C4-2B (cell line): ENCODE results near the gene EVC.

Source experiments
- ZFX ChIP-seq: fragments of 450-650 bp; IDR thresholded peaks from 2 replicates; pipeline ENCODE4 v1.6.1; 2017
- TF ChIP-seq, protein P1 (sequence below): fragments of 450-650 bp; conservative IDR thresholded peaks from 2 replicates; pipeline ENCODE4 v1.5.1; 2017; ENCODE audit warnings: mild to moderate bottlenecking

DNA sequence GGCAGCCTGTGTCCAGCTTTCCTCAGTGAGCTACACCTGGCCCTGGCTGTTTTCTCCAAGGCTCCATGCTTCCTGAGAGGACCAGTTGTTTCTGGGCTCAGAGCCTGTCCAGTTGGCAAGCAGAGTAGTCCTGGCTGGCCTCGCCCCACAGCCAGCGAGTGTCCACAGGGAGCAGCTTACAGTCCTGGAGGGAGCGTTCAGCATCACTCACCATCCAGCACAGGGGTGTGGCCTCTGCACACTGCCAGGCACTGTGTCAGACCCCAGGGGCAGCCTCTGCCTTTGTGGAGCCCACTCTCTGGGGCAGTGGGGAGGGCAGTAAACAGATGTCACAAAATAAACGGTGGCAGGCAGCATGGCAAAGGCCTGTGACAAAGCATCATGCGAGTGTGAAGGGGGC lies 23.9 kb downstream of the EVC start:
- TF ChIP-seq, protein P1, sequence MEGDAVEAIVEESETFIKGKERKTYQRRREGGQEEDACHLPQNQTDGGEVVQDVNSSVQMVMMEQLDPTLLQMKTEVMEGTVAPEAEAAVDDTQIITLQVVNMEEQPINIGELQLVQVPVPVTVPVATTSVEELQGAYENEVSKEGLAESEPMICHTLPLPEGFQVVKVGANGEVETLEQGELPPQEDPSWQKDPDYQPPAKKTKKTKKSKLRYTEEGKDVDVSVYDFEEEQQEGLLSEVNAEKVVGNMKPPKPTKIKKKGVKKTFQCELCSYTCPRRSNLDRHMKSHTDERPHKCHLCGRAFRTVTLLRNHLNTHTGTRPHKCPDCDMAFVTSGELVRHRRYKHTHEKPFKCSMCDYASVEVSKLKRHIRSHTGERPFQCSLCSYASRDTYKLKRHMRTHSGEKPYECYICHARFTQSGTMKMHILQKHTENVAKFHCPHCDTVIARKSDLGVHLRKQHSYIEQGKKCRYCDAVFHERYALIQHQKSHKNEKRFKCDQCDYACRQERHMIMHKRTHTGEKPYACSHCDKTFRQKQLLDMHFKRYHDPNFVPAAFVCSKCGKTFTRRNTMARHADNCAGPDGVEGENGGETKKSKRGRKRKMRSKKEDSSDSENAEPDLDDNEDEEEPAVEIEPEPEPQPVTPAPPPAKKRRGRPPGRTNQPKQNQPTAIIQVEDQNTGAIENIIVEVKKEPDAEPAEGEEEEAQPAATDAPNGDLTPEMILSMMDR, result no peak
- TF ChIP-seq ZFX, result no peak
